ENCODE results near the gene WFDC2. TPM values are rescaled to one million over a fixed set of nuclear protein-coding genes. Genes with fewer than 3 reads are reported as not detected.

WFDC2 gene
- total and polyA plus RNA-seq, 2 of the 4 experiments (the other 2 are of a cell fraction) = not detected

DNA sequence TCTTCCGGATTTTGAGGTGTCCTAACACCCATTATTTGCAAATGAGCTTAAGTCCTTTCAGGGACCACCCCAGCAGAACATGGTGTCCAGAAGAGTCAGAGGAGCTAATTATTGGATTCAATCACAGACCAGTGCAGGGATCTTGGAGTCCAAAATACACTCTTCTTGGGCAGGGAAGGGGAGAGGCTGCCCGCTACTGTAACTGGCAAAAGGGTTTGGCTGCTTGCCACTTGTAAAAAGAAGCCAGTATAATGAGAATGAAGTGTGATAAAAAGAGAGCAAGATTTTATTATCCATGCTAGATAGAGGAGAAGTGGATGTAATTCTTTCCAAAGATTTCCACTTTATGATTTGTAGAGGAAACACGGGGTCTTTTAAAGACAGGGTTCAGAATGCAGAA lies 26.6 kb downstream of the WFDC2 start:
- ChIA-PET CTCF (no interaction called here), POLR2A (ENCODE audit: unreplicated experiment) (no interaction called here)
- no peak overlapping the region for H3K4ac ChIP-seq (ENCODE audit: low read depth, low read length)

More for the DNA sequence above, 26.6 kb downstream of the WFDC2 start:
- no peaks in the 10 kb centered on the region for H3K9me1 ChIP-seq (ENCODE audit: insufficient read depth, low read length)
- H4K8ac ChIP-seq (ENCODE audit: low read depth in 2 of 2, low read length in 2 of 2) = no peak overlapping the region
- no peaks in the 10 kb centered on the region for H3K4me1 ChIP-seq (ENCODE audit: control insufficient read depth, insufficient read depth, low read length)
- H2AK5ac ChIP-seq (ENCODE audit: low read depth, low read length) = no peak overlapping the region
- H4K20me1 ChIP-seq (ENCODE audit: insufficient read depth, low read length) = no peaks in the 10 kb centered on the region
- no peak overlapping the region for H2BK120ac ChIP-seq (ENCODE audit: low read depth, low read length)
- H3K4me2 ChIP-seq (ENCODE audit: low read depth, low read length) = no peak overlapping the region
- intact Hi-C loops (cut with micrococcal nuclease) (no loop called here), dilution Hi-C loops (cut with HindIII; ENCODE audit: low sequenced_read_pairs, unreplicated experiment) (no loop called here), in situ Hi-C loops (cut with MboI; ENCODE audit: low sequenced_read_pairs) (no loop called here)
- H2BK5ac ChIP-seq (ENCODE audit: low read depth, low read length, poor library complexity, severe bottlenecking) = no peak overlapping the region
- no peak overlapping the region for H2BK20ac ChIP-seq (ENCODE audit: low read depth, low read length)
- H3K56ac ChIP-seq (ENCODE audit: extremely low read depth, insufficient read depth, low read length) = no peak overlapping the region
- DNase-seq (no peak), ATAC-seq (ENCODE audit: low read depth) (no peak)
- H3K9me3 ChIP-seq (ENCODE audit: control insufficient read depth, insufficient read depth, low read length) = no peaks in the 10 kb centered on the region
- no peak overlapping the region for H2AK9ac ChIP-seq (replicated peaks; ENCODE audit: low read depth, low read length, poor library complexity)
- H3K18ac ChIP-seq (ENCODE audit: low read depth, low read length) = no peak overlapping the region
- WGBS, 2 experiments (ENCODE audit: extremely low coverage in 2 of 2, insufficient read length in 1 of 2) = 20% methylated on average over 1 of the region's 3 CpGs; no CpG with 5 or more reads in 1 of the 2 experiments
- no peak overlapping the region for H3K9ac ChIP-seq (ENCODE audit: low read depth, low read length)
- no peaks in the 10 kb centered on the region for H3K79me1 ChIP-seq (ENCODE audit: low read depth in 1 of 2, low read length in 2 of 2)
- no peak overlapping the region for H4K5ac ChIP-seq (ENCODE audit: low read depth, low read length)
- H2AFZ ChIP-seq (replicated peaks; ENCODE audit: low read length, poor library complexity) = no peak overlapping the region
- no peak overlapping the region for H3K4me3 ChIP-seq (ENCODE audit: insufficient read depth, low read depth, low read length)
- no peak overlapping the region for H4K91ac ChIP-seq (ENCODE audit: insufficient read depth, low read depth, low read length)
- no TSS peak for BruUV-seq (replicated peaks)
- no peak overlapping the region for H3K27ac ChIP-seq (ENCODE audit: insufficient read depth, low read length)
- no peak overlapping the region for H3K23ac ChIP-seq (ENCODE audit: low read depth, low read length)
- H3K27me3 ChIP-seq (ENCODE audit: control insufficient read depth, insufficient read depth, low read length) = no peaks in the 10 kb centered on the region; the same call in none of the 2 replicates
- no peaks in the 10 kb centered on the region for H3K36me3 ChIP-seq (ENCODE audit: control insufficient read depth, insufficient read depth, low read length)
- no peak overlapping the region for H3K14ac ChIP-seq (replicated peaks; ENCODE audit: low read depth, low read length)
- H2BK15ac ChIP-seq (ENCODE audit: low read depth, low read length) = no peak overlapping the region
- TF ChIP-seq RFX5 (IDR thresholded peaks at IDR 0.05; ENCODE audit: low read depth, low read length) (no peak), CEBPB (IDR thresholded peaks at IDR 0.05; ENCODE audit: low read depth, low read length) (no peak), BHLHE40 (IDR thresholded peaks at IDR 0.05; ENCODE audit: low read depth, low read length) (no peak), FOS (IDR thresholded peaks at IDR 0.05; ENCODE audit: low read depth, low read length) (no peak), CHD1 (IDR thresholded peaks at IDR 0.05; ENCODE audit: low read depth, low read length) (no peak)
- TF ChIP-seq, protein P1, sequence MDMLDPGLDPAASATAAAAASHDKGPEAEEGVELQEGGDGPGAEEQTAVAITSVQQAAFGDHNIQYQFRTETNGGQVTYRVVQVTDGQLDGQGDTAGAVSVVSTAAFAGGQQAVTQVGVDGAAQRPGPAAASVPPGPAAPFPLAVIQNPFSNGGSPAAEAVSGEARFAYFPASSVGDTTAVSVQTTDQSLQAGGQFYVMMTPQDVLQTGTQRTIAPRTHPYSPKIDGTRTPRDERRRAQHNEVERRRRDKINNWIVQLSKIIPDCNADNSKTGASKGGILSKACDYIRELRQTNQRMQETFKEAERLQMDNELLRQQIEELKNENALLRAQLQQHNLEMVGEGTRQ (IDR thresholded peaks at IDR 0.05; ENCODE audit: low read depth, low read length) = no peak

Data from IMR-90 (cell line).